Iris pigment epithelial cell (primary cell): ENCODE results near the gene MOBP.

ENCODE experiments used
- DNase-seq: peaks from one replicate; pipeline ENCODE4 v3.0.0-alpha.2; 2011; ENCODE audit warnings: low read depth

MOBP gene

DNA sequence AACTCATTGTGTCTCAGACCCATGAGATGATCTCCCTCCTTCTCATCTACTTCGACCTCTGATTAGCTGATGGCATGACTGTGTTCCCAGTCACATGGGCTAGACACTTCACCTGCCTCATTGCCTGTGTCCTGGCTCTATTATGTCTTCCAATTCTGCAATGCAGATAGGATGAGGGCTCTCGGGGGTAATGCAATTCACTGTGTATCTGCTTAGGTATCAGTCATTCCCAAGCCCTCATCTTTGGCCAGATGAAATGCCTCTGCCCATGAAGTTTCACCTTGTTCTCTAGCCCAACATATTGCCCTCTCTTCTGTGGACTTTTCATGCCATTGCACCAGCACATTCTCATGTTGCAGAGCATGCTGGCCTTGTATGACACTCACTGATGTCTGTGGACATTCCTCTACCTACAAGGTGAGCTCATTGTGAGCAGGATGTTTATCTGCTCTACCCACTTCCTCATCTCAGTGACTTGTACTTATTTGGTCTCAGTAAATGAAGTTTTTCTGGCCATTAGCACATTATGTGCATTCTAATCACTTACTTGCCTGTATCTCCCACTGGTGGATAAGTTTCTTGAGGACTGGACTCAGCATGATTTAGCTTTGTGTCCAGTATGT, 32.3 kb downstream of the MOBP start:
- DNase-seq = no peak

DNA sequence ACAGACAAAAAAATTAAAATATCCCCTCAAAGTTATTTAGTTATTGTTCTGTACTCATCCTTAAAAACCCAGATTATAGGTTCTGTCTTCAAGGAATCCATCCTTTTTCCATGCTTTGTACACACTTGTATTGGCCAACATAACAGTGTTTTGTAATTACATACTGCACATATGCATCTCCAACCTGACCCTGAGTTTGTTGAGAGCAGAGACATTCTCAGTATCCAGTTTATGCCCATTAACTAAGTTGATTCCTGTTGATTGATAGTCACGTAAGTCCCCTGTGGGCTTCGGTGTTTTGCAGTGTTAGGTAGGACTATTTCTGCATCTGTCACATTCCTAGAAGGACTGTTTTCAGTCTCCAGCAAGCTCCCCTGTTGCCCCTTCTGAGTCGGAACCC, 33.6 kb downstream of the MOBP start:
- no peak for DNase-seq

DNA sequence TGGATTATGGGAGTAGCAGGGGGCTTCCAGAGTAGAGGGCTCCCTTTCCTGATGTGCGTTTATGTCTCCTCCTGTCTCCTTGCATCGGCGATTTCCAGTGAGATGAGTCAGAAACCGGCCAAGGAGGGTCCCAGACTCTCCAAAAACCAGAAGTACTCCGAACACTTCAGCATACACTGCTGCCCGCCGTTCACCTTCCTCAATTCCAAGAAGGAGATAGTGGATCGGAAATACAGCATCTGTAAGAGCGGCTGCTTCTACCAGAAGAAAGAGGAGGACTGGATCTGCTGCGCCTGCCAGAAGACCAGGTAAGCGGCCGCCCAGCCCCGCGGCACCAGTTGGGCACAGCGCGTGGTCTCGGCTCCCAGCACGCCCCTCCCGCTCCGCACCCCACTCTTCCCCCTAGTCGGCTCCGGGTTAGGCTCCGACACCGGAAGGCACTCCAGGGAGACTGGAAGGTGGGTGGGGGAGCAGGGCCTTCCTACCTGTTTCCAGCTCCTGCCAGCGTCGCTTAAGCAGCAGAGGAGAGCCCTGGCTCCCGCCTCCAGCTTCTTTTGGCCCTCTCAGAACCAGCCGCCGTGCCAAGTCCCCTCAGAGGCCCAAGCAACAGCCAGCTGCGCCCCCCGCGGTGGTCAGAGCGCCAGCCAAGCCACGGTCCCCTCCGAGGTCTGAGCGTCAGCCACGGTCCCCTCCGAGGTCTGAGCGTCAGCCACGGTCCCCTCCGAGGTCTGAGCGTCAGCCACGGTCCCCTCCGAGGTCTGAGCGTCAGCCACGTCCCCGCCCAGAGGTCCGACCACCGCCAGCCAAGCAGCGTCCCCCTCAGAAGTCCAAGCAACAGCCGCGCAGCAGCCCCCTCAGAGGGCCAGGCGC, 34.7 kb downstream of the MOBP start:
- DNase-seq = no peak

DNA sequence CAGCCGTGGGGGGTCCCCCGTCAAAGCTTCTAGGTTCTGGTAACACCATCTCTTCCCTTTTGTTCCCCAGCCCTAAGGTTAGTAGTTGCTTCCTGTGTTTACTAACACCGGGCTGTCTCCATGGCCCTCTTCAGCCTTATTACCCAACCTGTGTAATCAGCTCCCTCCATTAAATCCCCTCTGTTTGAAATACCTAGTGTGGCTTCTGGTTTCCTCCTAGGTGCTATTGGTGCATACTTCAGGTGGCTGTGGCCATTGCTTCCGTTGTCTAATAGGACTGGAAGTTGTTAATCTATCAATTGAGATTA, 35.3 kb downstream of the MOBP start:
- DNase-seq = no peak

DNA sequence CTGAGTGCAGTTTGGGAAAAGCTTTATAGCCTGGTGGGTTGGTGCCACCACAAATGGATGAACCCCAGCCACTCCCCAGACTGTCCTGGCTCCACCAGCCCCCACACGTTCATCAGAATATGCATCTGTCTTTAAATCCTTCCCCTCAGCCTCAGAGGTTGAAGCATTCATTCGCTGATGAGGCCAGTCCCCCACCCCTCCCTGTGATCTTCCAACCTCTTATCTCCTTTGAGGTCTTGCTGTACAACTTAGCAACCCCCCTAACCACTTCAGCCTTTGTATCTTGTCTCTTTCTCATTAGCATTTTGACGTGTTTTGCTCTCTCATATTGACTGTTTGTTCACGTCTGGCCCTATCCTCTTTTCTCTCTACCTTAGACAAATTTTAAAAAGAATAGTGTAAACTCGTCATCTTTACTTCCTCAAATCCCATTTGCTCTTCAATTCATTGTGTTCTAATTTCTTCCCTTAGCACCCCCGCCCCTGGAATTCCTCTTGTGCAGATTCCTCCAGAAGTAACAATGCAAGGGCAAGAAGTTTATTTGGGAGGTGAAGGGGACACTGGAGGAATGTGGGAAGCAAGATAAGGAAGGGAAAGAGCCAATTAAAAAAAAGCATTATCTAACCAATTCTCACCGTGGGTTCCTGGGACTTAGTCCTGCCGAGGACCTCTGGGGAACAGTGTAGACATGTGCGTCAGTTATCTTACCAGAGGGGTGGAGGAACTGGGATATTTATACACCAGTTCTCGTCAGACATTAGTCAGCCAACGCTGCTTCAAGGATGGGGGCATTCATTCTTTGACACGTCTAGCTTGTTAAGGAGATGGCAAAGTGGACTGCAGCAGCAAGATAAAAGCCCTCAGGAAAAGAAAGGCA, 38.6 kb downstream of the MOBP start:
- DNase-seq = no peak

DNA sequence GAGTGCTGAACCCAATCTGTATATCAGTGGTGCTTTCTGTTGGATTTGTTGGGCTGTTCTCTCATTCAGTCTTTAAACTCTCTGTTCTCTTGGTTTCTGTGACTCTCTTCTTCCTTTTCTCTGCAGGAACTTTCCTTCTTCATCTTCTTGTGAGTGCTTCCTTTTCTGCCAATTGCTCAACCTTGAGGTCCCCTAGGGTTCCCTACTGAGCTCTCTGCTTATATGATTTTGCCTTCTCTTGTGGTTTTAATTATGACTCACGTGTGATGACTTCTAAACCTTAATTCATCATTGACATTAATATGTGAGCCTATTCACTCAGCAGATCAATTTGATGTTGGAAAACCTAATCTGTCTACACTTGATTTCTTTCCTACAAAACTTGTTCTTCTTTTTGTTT, 39.4 kb downstream of the MOBP start:
- DNase-seq = no peak

DNA sequence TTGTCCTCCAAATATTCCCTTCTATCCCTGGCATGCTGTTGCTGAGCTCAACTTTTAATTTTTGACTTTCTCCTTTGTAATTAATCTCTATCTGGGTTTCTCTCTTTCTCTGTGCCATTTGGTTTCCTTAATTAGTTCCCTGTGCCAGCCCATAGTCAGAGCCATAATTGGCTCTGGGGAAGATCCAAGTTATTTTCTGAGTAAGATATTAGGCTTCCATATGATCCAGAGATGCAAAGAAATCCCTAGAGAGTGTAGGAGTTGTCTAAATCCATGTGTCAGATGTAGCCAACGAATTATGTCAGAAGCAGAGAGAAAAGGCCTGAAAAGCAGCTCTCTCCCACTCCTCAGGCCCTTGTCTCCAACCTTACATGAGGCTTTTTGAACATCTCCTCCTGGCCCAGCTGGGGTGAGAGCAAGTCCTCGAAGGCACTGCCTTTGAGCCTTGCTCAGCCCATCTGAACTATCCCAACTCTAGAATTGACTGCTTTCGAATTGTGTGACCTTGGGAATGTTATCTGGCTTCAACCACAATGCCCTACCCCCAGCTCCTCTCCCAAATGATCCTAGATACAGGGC, 46.4 kb downstream of the MOBP start:
- no peak for DNase-seq

DNA sequence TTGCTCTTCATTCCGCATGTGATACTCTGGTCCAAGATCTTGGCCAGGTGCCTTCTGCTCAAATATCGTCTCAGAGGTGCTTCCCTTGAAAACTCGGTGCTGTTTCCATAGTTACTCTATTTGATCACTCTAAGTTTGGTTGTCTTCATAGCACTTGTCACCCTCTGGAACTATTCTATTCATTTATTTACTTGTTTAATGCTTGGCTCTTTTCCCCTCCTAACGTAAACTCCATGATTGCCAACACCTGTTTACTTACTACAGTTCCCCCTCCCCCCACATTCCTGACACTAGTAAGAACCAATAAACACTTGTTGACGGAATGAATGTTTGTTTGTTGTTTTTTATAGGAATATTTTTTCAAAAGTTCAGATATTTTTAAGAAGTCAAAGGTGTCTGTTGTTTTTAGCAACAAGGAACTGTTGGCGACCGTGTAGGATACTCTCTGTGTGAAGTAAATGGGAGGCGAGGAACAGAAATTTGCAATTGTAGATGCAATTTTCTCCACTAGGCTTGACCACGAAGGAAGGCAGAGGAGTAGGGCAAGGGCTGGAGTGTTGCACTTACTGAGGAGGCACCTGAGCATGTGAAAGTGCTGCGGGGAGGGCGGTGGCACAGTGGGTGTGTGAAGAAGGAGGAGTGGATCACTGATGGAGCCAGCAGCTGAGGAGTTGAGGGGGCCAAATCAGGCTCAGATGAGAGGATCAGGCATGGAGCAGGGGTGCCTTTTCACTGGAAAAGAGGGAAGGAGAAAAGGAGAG, 48.4 kb downstream of the MOBP start:
- DNase-seq = no peak

DNA sequence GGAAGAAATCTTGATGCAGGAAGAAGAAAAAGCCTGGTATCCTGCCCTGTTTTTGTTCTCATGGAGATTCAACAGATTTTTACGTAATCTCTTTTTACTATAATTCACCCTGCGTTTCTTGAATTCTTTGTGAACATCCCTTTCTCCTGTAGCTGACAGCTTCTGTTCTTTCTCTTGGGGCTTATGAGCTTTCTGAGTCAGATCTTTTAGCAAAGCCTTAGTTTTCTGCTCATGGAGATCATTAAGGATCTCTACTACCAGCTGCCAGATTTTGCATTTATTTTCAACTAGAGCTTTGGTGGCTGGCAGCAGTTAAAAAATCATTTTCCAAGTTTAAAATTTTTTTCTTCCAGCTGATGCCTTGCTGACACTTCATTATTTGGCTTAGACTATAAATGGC, 51.6 kb downstream of the MOBP start:
- DNase-seq = no peak

DNA sequence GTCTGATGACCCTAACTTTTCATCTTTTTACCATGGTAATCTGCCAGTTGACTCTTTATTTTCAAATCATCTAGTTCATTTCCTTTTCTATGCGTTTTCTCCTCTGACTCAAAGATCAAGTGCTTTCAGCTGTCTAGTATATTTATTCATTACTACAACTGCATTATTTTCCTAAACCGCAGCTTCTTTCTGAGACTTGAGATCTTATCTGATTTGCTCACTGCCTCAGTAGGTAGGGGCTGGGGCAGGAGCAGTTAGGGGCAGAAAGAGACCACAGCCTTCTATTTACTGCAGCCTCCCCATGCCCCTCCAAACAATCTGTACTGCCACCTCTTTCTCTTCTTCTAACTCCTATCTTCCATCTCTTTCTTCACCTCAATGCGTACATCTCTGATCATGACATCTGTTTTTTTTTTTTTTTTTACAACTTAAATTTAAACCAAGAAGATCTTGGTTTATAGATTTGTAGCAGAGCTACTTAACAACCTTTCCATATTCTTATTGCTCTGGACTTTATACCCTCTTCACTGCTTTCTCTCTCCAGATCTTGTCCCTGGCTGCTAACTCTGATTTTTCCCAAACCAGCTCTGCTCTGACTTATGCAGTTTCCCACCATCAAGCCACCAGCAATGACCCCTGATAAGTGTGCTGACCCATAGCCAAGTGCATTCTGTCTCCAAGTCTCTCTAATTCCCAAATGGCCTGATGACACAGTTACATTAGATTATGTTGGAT, 52.2 kb downstream of the MOBP start:
- no peak for DNase-seq

DNA sequence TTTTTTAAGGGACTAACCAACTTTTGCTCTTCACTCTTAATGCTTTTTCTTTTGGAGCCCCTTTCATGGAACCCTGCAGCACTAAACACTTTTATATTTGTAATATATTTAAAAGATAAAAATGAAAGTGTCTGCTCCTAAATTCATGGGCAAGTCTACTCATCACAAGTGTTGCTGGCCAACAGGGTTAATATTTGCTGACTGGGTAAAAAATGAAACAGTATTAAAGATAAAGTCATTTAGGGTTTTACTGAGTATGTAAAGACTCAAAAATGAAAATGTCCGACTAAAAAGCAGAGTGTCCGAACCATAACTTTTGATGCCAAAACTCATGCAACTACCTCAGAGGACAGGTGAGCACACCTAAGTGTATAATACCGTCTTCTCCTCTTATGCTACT, 54.0 kb downstream of the MOBP start:
- no peak for DNase-seq

DNA sequence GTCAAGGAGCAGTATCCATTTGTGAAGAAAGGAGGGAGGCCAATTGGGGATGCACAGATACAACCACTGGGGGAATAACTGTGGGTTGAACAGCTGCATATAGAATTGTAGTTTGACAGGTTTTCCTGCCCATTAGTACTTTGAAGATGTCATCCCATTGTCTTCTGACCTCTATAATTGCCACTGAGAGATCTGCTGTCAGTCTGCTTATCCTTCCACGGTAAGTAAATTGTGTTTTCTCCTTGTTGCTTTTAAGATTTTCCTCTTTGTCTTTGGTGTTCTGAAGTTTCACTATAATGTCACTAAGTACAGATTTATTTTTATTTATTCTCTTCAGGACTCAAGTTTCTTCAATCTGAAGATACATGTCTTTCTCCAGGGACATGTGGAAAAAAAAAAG, 56.6 kb downstream of the MOBP start:
- no peak for DNase-seq

DNA sequence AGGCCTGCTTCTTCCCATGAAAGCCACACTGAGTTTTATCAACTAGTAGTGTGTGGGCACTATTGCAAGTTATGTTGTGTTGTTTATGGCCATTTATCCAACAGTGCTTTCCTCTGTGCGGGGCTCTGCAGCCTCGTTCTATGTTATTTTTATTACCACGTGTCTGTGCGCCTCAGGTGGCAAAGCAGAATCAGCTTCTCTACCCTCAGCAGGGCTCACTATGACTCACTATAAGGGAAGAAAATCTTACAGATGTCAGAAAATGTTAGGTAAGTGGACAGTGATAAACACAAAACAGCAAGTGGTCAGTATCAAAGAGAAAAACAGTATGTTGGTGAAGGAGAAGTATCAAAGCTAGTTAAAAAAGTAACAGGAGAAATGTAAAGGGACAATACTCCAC, 61.4 kb downstream of the MOBP start:
- peak; percentile 7 for DNase-seq

DNA sequence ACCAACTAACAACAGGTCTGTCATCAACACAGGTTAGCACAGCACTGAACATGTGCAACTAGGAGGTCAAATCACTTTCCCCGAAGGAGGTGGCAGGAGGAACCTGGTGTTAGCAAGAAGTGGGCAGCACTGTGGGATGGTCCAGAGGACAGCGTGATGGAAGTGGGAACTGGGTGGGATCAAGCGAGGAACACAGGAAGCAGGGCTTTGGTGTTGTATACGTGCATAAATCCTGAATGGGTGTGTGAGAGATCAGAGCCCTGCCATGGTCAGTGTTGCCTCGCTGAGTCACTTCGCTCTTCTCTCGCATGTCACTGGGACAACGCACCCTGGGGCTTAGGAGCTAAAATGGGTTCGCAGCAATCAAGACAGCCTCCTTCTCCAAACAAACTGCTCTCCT, 62.1 kb downstream of the MOBP start:
- DNase-seq = no peak

DNA sequence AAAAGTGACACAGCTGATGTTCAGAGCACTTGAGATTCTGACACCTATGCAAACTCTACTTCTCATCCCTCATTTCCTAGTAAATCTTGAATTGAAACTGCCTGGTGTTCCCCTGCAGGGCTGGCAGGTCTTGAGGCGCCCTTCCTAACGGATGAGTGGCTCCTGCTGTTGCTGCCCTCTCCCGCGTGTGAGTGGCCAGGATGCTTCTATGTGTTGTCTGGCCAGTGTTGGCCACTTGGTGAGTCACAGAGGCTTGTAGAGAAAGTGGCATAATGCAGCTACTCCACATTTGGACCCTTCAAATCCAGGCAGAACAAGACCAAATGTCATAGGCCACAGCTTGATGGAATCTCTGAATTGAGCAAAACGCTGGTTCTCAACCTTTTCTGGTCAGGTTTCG, 63.6 kb downstream of the MOBP start:
- no peak for DNase-seq

DNA sequence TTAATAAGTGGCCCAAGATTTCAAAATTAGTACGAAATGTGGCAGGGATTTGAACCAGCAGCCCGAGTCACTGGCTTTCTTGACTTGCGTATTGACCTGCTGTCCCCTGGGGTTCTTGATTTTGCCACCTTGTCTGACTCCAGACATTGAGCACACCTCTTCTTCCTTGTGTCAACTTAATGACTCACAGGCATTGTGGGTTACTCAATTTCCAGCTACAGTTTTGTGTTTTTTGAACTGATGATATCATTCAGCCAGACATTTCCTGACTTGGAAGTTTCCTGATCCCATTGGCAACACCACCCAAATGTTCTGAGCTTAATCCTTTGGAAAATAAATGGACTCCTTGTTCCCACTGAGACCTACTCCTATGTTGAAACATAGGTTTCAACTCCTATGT, 64.2 kb downstream of the MOBP start:
- DNase-seq = peak; percentile 78

DNA sequence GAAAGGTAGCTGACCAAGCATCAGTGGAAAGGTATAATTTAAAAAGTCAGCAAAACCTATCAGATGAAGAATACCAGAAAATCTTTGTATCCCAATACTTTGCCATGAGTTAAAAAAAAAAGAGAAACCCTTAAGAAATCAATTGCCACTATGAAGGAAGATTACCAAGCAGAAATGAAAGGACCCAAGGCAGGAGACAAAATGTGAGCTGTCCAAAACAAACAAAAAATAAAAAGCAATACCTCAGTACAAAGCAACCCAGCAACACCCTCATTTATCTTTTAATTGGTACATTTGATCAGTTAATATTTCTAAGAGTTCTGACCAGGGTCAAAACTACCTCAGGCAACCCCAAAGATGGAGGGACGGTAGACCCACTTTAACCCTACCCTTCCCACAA, 65.3 kb downstream of the MOBP start:
- DNase-seq = no peak

DNA sequence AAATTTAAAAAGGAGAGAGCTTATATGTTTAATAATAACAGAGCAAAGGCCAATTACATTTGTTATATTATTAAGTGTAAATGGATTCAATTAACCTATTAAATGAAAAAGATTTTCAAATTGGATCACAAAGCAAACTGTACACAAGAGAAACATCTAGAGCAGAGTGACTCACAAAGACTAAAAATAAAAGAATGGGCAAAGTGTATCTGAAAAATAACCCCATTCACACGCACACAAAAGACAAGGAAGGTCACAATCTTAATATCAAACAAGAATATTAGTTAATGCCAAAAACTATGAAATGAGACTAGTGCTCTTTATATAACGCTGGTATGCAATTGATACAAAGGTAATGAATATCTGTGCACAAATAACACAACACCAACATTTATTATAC, 65.7 kb downstream of the MOBP start:
- DNase-seq = no peak

DNA sequence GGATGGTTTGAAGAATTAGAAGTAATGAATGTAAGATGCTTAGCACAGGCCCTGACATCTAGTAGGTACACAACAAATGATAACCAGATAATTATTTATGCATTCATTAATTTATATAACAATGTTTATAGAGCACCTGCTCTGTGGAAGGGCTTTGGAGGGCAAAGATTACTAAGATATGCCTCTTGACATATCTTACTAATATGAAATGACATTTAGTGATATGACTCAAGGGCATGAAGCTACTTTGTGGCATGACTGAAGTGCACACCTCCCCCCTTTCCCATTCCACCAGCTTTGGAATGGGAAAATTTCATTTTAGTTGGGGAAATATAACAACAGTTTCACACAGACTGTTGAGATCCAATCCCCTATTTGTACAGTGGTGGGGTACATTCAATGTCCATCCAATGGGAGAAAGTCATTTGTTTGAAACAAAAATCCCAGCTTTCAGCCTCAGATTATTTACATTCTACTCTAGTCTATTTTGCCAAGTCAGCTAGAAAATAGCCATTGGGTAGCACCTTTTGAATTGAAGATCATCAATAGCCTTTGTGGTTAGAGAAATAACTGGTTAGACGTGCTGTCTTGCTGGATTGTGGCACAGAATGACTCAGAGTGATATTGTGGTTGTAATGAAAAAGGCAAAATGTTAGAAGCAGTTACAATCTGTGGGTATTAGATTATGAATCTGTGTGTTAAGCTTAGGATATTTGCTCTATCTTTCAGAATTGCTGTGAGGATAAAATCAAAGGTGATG, 72.9 kb downstream of the MOBP start:
- no peak for DNase-seq

DNA sequence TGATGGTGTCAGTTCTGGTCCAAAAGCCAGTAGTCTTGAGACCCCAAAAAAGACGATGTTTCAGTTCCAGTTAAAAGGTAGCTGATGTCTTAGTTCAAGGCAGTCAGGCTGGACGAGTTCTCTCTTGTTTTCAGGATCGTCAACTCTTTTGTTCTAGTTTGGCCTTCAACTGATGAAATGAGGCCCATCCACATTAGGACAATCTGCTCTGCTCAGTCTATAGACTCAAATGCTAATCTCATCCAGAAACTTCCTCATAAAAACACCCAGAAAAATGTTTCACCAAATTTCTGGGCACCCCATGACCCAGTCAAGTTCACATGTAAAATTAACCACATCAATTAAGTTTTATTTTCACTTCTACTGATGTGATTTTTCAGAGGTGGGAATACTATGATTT, 74.0 kb downstream of the MOBP start:
- DNase-seq = no peak
